K562 (cell line): ENCODE data around the gene ASAH2. TPM values are rescaled to one million over a fixed set of nuclear protein-coding genes. Genes with fewer than 3 reads are reported as not detected.

Source experiments
- ATAC-seq: fragments of 200-7000 bp; cut with Tn5 transposase; 3 replicates; pipeline ENCODE4 v1.9.1; 2020; ENCODE audit warnings: moderate library complexity
- BruUV-seq: library from RNA; stranded (reverse); fragments of 400-500 nt; replicated peaks from 2 replicates; lab custom pipeline; 2021; lab: Mats Ljungman, UMichigan
- CTCF ChIA-PET: fragments of 300-600 bp; formaldehyde crosslinking; extraction: SDS; loops from one replicate; lab custom pipeline; 2021; ENCODE audit warnings: low intra/inter-chr PET ratio; lab: Yijun Ruan, JAX
- POLR2A ChIA-PET: fragments of 300-600, 350-650 bp; sonication (Branson Sonifier 250); formaldehyde crosslinking; extraction: SDS; loops from one replicate; lab custom pipeline; 2021; ENCODE audit warnings: antibody characterized with exemption, inconsistent platforms; lab: Yijun Ruan, JAX
- DNase-seq, 4 experiments: peaks; one replicate each; pipeline versions ENCODE4 v3.0.0 to v3.0.0-alpha.2; 2011 to 2018; ENCODE audit warnings: low spot score in 3 of 4, mixed read lengths in 3 of 4; ENCODE audit errors: extremely low read depth in 1 of 4
- FAIRE-seq: peaks from 2 replicates; lab custom pipeline; 2011; peaks lifted over from hg19 to GRCh38; lab: Jason Lieb, UNC
- H2AFZ ChIP-seq: 2 replicates; pipeline ENCODE4 v1.6.0; 2011; ENCODE audit warnings: low read depth, low read length, control low read depth, inconsistent platforms
- H3K27ac ChIP-seq: fragments of 200-600 bp; 3 replicates; pipeline ENCODE4 v1.8.0; 2011; ENCODE audit warnings: low read depth, mild to moderate bottlenecking, control low read depth, inconsistent platforms, low read length, moderate library complexity, mixed read lengths; ENCODE audit errors: extremely low read depth
- H3K27me3 ChIP-seq, 2 experiments: fragments of 300-600 bp in 1 of 2; 2 replicates in 1 of 2; 3 replicates in 1 of 2; pipeline versions ENCODE4 v1.6.0 to v1.8.0; 2011; ENCODE audit warnings: inconsistent platforms in 2 of 2, low read length in 2 of 2, mild to moderate bottlenecking in 1 of 2, mixed read lengths in 1 of 2, moderate library complexity in 1 of 2; ENCODE audit not compliant: control insufficient read depth in 2 of 2, insufficient read depth in 2 of 2
- H3K36me3 ChIP-seq: fragments of 300-600 bp; 3 replicates; pipeline ENCODE4 v1.8.0; 2011; ENCODE audit warnings: mild to moderate bottlenecking, low read length, inconsistent platforms; ENCODE audit not compliant: control insufficient read depth, insufficient read depth
- H3K4me1 ChIP-seq, 2 experiments: fragments of 200-600 bp in 1 of 2; replicated peaks in 1 of 2; 2 replicates in 1 of 2; 3 replicates in 1 of 2; pipeline versions ENCODE4 v1.5.1 to v1.8.0; 2011; ENCODE audit warnings: inconsistent platforms in 2 of 2, low read length in 2 of 2, mild to moderate bottlenecking in 1 of 2, mixed read lengths in 1 of 2, moderate library complexity in 1 of 2; ENCODE audit not compliant: control insufficient read depth in 2 of 2, insufficient read depth in 2 of 2
- H3K4me2 ChIP-seq: 2 replicates; pipeline ENCODE4 v1.6.1; 2011; ENCODE audit warnings: low read length, control low read depth, inconsistent platforms, mixed read lengths; ENCODE audit not compliant: insufficient read depth
- H3K4me3 ChIP-seq: fragments of 200-600 bp; sonication (generic), shearing (Covaris generic); 2 replicates; pipeline ENCODE4 v1.5.1; 2016; ENCODE audit warnings: control low read depth, inconsistent platforms
- H3K79me2 ChIP-seq: fragments of 200-600 bp; 3 replicates; pipeline ENCODE4 v1.8.0; 2011; ENCODE audit warnings: low read length, inconsistent platforms; ENCODE audit not compliant: control insufficient read depth, insufficient read depth
- H3K9ac ChIP-seq, 2 experiments: 2 replicates each; pipeline versions ENCODE4 v1.6.0 to v1.6.1; 2011; ENCODE audit warnings: low read depth in 2 of 2, low read length in 2 of 2, control low read depth in 1 of 2, inconsistent platforms in 1 of 2, mild to moderate bottlenecking in 1 of 2, mixed read lengths in 1 of 2; ENCODE audit not compliant: insufficient read depth in 1 of 2
- H3K9me1 ChIP-seq: one replicate; pipeline ENCODE4 v1.6.0; 2011; ENCODE audit warnings: inconsistent platforms, mild to moderate bottlenecking, low read length, moderate library complexity; ENCODE audit not compliant: control insufficient read depth, insufficient read depth
- H3K9me3 ChIP-seq: replicated peaks from 2 replicates; pipeline ENCODE4 v1.5.1; 2011; ENCODE audit warnings: low read depth, low read length, inconsistent platforms; ENCODE audit not compliant: control insufficient read depth, insufficient read depth
- H4K20me1 ChIP-seq: replicated peaks from 2 replicates; pipeline ENCODE4 v1.6.1; 2011; ENCODE audit warnings: low read length, inconsistent platforms, mixed read lengths; ENCODE audit not compliant: control insufficient read depth, insufficient read depth
- ARID2 ChIP-seq: fragments of 450-650 bp; IDR thresholded peaks from 2 replicates; pipeline ENCODE4 v1.6.1; 2017; ENCODE audit warnings: antibody characterized with exemption, mild to moderate bottlenecking
- C11orf30 ChIP-seq: fragments of 450-650 bp; IDR thresholded peaks from 2 replicates; pipeline ENCODE4 v1.6.1; 2016; ENCODE audit warnings: low read depth, mild to moderate bottlenecking
- CBFB ChIP-seq: sonication (generic); formaldehyde crosslinking; IDR thresholded peaks from 2 replicates; pipeline ENCODE4 v1.4.0; 2020; ENCODE audit warnings: mild to moderate bottlenecking, missing genetic modification reagents
- CREB1 ChIP-seq, 2 experiments: sonication (generic) in 1 of 2; formaldehyde crosslinking in 1 of 2; IDR thresholded peaks; 2 replicates each; pipeline versions ENCODE4 v1.6.1 to v1.8.0; 2012 to 2022; ENCODE audit warnings: inconsistent platforms in 1 of 2, mild to moderate bottlenecking in 1 of 2, missing genetic modification reagents in 1 of 2, moderate library complexity in 1 of 2
- FOXP1 ChIP-seq: sonication (generic); formaldehyde crosslinking; IDR thresholded peaks from 2 replicates; pipeline ENCODE4 v1.8.0; 2022; ENCODE audit warnings: mild to moderate bottlenecking, missing genetic modification reagents
- MAFF ChIP-seq: IDR thresholded peaks from 2 replicates; pipeline ENCODE4 v1.6.1; 2012; ENCODE audit warnings: low read length, improper control_type of control experiment
- MAFG ChIP-seq: fragments of 450-650 bp; conservative IDR thresholded peaks from 2 replicates; pipeline ENCODE4 v1.6.1; 2016; ENCODE audit warnings: missing genetic modification characterization, missing compliant biosample characterization
- MAFK ChIP-seq: IDR thresholded peaks from 2 replicates; pipeline ENCODE4 v1.6.1; 2011; ENCODE audit warnings: low read length, improper control_type of control experiment
- MBD2 ChIP-seq: sonication (generic); IDR thresholded peaks from 2 replicates; pipeline ENCODE4 v1.6.1; 2016; ENCODE audit warnings: low read depth, borderline replicate concordance
- NFE2L1 ChIP-seq: fragments of 450-650 bp; IDR thresholded peaks from 2 replicates; pipeline ENCODE4 v1.6.1; 2016; ENCODE audit warnings: missing genetic modification characterization, low read depth, mild to moderate bottlenecking, missing compliant biosample characterization, moderate library complexity, borderline replicate concordance
- ZNF316 ChIP-seq: fragments of 450-650 bp; IDR thresholded peaks from 2 replicates; pipeline ENCODE4 v1.6.1; 2016
- WGBS: fragments of 100-300 bp; shearing (Covaris generic); methylation state at CpG from one replicate; pipeline ENCODE4 v1.1.6; 2016; ENCODE audit warnings: low coverage, mixed read lengths; ENCODE audit not compliant: insufficient coverage; ENCODE audit errors: missing lambda C conversion rate; 5-methylcytosine and 5-hydroxymethylcytosine counted together
- in situ Hi-C: fragments of 300-500 bp; cut with MboI; formaldehyde crosslinking; loops from 4 replicates; pipeline ENCODE4 v1.15.0; 2018; ENCODE audit warnings: inconsistent platforms, mixed read lengths
- intact Hi-C: fragments of 100-400 bp; cut with micrococcal nuclease; formaldehyde crosslinking; loops from 2 replicates; pipeline ENCODE4 v1.14.2; 2022
- polyA plus RNA-seq, 8 experiments: library from polyadenylated mRNA; depleted of rRNA in 4 of 8; stranded (reverse) in 5 of 8; unstranded in 3 of 8; fragments of >200 nt; fragmentation: Nextera tagmentation in 2 of 8; fragmentation: Illumina TruSeq in 1 of 8; extraction: Ambion mirVana in 2 of 8; extraction: Trizol in 1 of 8; gene quantifications; 2 replicates each; pipeline versions ENCODE4 v1.2.1 to v1.2.3, GENCODE V29; 2011 to 2014; ENCODE audit warnings: inconsistent platforms in 1 of 8, missing spikeins in 1 of 8
- total RNA-seq, 7 experiments: library from RNA; depleted of rRNA in 6 of 7; stranded (reverse); fragments of >200 nt in 6 of 7; fragmentation: Illumina TruSeq in 2 of 7; extraction: Trizol in 2 of 7; gene quantifications; 2 replicates each; pipeline versions ENCODE4 v1.2.1 to v1.2.3, GENCODE V29; 2011 to 2021; ENCODE audit warnings: low replicate concordance in 1 of 7
- TF ChIP-seq, protein P1 (sequence below): fragments of 250-450 bp; sonication (Bioruptor Pico); IDR thresholded peaks from 2 replicates; pipeline ENCODE4 v1.9.0; 2021; ENCODE audit warnings: mild to moderate bottlenecking, inconsistent platforms

Gene ASAH2
- total and polyA plus RNA-seq, 9 of the 15 experiments (the other 6 are each of a cell fraction or from before 2014, with no cell fraction given), result 2.5 to 12.0 (median 8.5) TPM

DNA sequence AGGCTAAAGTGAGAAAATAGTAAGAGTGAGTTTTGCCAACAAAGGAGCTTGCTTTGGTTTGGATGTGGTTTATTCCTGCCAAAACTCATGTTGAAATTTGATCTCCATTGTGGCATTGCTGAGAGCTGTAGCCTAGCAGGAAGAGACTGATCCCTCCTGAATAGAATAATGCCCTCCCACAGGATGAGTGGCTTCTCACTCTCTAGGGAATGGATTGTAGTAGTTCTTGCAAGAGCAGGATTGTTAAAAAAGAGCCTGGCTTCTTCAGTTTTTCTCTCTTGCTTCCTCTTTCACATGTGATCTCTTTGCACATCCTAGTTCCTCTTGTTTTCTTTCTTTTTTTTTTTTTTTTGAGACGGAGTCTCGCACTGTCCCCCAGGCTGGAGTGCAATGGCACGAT, 34.4 kb downstream of the ASAH2 start:
- intact Hi-C loops, result no loop called here
- DNase-seq, result no peak
- no peaks in the 10 kb centered on the region for H3K79me2 ChIP-seq
- no peaks in the 10 kb centered on the region for H3K9me3 ChIP-seq
- H3K9me1 ChIP-seq, result no peaks in the 10 kb centered on the region
- no TSS peak for BruUV-seq
- H3K4me3 ChIP-seq, result no peak overlapping the region
- H3K9ac ChIP-seq, result no peak overlapping the region
- no peak for TF ChIP-seq MBD2
- TF ChIP-seq CBFB (CRISPR knock-in tag), result no peak
- no peak for TF ChIP-seq NFE2L1 (tag)
- TF ChIP-seq FOXP1 (CRISPR knock-in tag), result no peak
- TF ChIP-seq, all 486 proteins: peak for 0
- CTCF ChIA-PET, result no interaction called here
- FAIRE-seq (no peak), ATAC-seq (peak; percentile 31; the same call in 1 of the 3 replicates)
- Histone ChIP-seq H4K20me1 (no peaks in the 10 kb centered on the region), H3K27me3 (no peaks in the 10 kb centered on the region), H3K27ac (no peak overlapping the region), H3K4me1 (no peaks in the 10 kb centered on the region), H3K36me3 (no peaks in the 10 kb centered on the region), H2AFZ (peak overlapping the region; percentile 52; the same call in 1 of the 2 replicates), H3K4me2 (no peak overlapping the region)
- POLR2A ChIA-PET, result interaction anchor here (0.7 to 0.9 kb wide), 2 partner anchors 13 to 98 kb away, joined by 3 read pairs; no protein-coding TSS in a partner anchor
- WGBS, result 22% methylated on average over 1 of the region's 3 CpGs
- in situ Hi-C loops, result loop anchor here (10.0 kb wide), 1 partner anchor 72 kb away; no protein-coding TSS in a partner anchor

DNA sequence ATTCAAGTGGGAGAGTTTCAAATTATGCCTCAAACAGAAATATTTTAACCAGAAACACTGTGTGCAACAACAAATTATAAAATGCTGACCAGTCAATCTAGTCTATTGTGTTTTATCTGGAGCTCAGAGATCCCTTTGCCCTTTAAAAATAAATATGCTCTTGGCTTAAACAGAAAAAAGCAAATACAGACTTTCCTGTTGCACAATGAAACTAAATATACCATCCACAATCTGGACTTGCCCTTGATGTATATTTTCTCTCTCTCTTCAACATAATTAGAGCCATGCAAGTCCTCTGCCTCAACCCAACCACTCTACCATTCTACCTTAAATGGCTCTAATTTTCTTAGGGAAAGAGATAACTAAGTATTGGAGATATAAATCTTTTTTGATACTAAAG, 34.9 kb downstream of the ASAH2 start:
- in situ Hi-C loops, result loop anchor here (10.0 kb wide), 1 partner anchor 72 kb away; no protein-coding TSS in a partner anchor
- no peaks in the 10 kb centered on the region for H3K9me1 ChIP-seq
- peak; percentile 32 for FAIRE-seq

More for the DNA sequence above, 34.9 kb downstream of the ASAH2 start:
- Histone ChIP-seq H3K36me3 (no peaks in the 10 kb centered on the region), H3K4me1 (no peaks in the 10 kb centered on the region), H3K4me3 (no peak overlapping the region), H3K4me2 (no peak overlapping the region), H3K79me2 (no peaks in the 10 kb centered on the region), H3K9me3 (no peaks in the 10 kb centered on the region), H4K20me1 (no peaks in the 10 kb centered on the region), H3K27me3 (no peaks in the 10 kb centered on the region), H2AFZ (no peak overlapping the region), H3K27ac (no peak overlapping the region), H3K9ac (no peak overlapping the region)
- ChIA-PET CTCF (no interaction called here), POLR2A (interaction anchor here (0.9 kb wide), 1 partner anchor 13 kb away, joined by 3 read pairs; no protein-coding TSS in a partner anchor)
- TF ChIP-seq MAFK, result peak; percentile 46; the same call in 1 of the 2 replicates
- TF ChIP-seq, protein P1, sequence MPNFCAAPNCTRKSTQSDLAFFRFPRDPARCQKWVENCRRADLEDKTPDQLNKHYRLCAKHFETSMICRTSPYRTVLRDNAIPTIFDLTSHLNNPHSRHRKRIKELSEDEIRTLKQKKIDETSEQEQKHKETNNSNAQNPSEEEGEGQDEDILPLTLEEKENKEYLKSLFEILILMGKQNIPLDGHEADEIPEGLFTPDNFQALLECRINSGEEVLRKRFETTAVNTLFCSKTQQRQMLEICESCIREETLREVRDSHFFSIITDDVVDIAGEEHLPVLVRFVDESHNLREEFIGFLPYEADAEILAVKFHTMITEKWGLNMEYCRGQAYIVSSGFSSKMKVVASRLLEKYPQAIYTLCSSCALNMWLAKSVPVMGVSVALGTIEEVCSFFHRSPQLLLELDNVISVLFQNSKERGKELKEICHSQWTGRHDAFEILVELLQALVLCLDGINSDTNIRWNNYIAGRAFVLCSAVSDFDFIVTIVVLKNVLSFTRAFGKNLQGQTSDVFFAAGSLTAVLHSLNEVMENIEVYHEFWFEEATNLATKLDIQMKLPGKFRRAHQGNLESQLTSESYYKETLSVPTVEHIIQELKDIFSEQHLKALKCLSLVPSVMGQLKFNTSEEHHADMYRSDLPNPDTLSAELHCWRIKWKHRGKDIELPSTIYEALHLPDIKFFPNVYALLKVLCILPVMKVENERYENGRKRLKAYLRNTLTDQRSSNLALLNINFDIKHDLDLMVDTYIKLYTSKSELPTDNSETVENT (CRISPR knock-in tag), result no peak
- peak; percentile 81 for TF ChIP-seq ZNF316
- TF ChIP-seq CREB1 (IDR thresholded peaks at IDR 0.05), result no peak
- no peak for TF ChIP-seq CREB1 (CRISPR knock-in tag; IDR thresholded peaks at IDR 0.05)
- peak; percentile 51; the same call in 1 of the 2 replicates for TF ChIP-seq C11orf30
- no peak for TF ChIP-seq ARID2
- peak; percentile 33; the same call in 1 of the 2 replicates for TF ChIP-seq MAFG (tag)
- TF ChIP-seq MAFF, result peak; percentile 39; the same call in 1 of the 2 replicates
- ATAC-seq (no peak), DNase-seq (no peak)
- intact Hi-C loops, result no loop called here
- no TSS peak for BruUV-seq
